HepG2 (cell line): ENCODE measurements around the gene APOA1. TPM values are rescaled to one million over a fixed set of nuclear protein-coding genes. Genes with fewer than 3 reads are reported as not detected.

Source experiments
- ELF1 ChIP-seq: sonication (generic); formaldehyde crosslinking; IDR thresholded peaks from 2 replicates; pipeline ENCODE4 v1.4.0; 2020; ENCODE audit warnings: missing genetic modification reagents
- FIP1L1 ChIP-seq: fragments of 200-400 bp; formaldehyde crosslinking; IDR thresholded peaks from 2 replicates; pipeline ENCODE4 v1.6.1; 2018; ENCODE audit warnings: low read depth, mild to moderate bottlenecking, low read length, moderate library complexity, borderline replicate concordance; ENCODE audit not compliant: insufficient read depth
- FLYWCH1 ChIP-seq: sonication (generic); formaldehyde crosslinking; IDR thresholded peaks from 2 replicates; pipeline ENCODE4 v1.8.1; 2023; ENCODE audit warnings: mild to moderate bottlenecking, missing genetic modification reagents
- GPN1 ChIP-seq: sonication (generic); formaldehyde crosslinking; IDR thresholded peaks from 2 replicates; pipeline ENCODE4 v1.5.1; 2020; ENCODE audit warnings: missing genetic modification reagents, borderline replicate concordance
- HNRNPUL1 ChIP-seq: fragments of 200-400 bp; formaldehyde crosslinking; IDR thresholded peaks from 2 replicates; pipeline ENCODE4 v1.6.1; 2017; ENCODE audit warnings: low read depth, mild to moderate bottlenecking, low read length, moderate library complexity
- IKZF4 ChIP-seq: sonication (generic); formaldehyde crosslinking; IDR thresholded peaks from 2 replicates; pipeline ENCODE4 v1.5.1; 2020; ENCODE audit warnings: borderline replicate concordance, mild to moderate bottlenecking, low read depth, missing genetic modification reagents; ENCODE audit errors: not compliant biosample characterization
- JUND ChIP-seq: sonication (generic); formaldehyde crosslinking; IDR thresholded peaks from 2 replicates; pipeline ENCODE4 v1.8.0; 2022; ENCODE audit warnings: mild to moderate bottlenecking, missing genetic modification reagents
- NONO ChIP-seq, 2 experiments: fragments of 450-650 bp in 1 of 2; sonication (generic) in 1 of 2; formaldehyde crosslinking in 1 of 2; IDR thresholded peaks in 1 of 2; conservative IDR thresholded peaks in 1 of 2; 2 replicates each; pipeline versions ENCODE4 v1.6.1 to v1.8.0; 2017 to 2022; ENCODE audit warnings: mild to moderate bottlenecking in 1 of 2, missing genetic modification reagents in 1 of 2, moderate library complexity in 1 of 2
- NR2F2 ChIP-seq: IDR thresholded peaks from 2 replicates; pipeline ENCODE4 v1.6.1; 2012; ENCODE audit warnings: low read depth, inconsistent platforms, borderline replicate concordance
- PHF8 ChIP-seq: sonication (generic); formaldehyde crosslinking; IDR thresholded peaks from 2 replicates; pipeline ENCODE4 v1.5.0; 2020; ENCODE audit warnings: missing genetic modification reagents
- RARA ChIP-seq: IDR thresholded peaks from 2 replicates; pipeline ENCODE4 v1.6.1; 2016; ENCODE audit warnings: missing genetic modification reagents, missing compliant biosample characterization
- RCOR2 ChIP-seq: IDR thresholded peaks from 2 replicates; pipeline ENCODE4 v1.6.1; 2016; ENCODE audit warnings: missing biosample characterization, missing genetic modification reagents
- RFX3 ChIP-seq: IDR thresholded peaks from 2 replicates; pipeline ENCODE4 v1.6.1; 2016; ENCODE audit warnings: missing biosample characterization, missing genetic modification reagents
- RFXANK ChIP-seq: IDR thresholded peaks from 2 replicates; pipeline ENCODE4 v1.6.1; 2016
- ZBTB3 ChIP-seq: sonication (generic); formaldehyde crosslinking; IDR thresholded peaks from 2 replicates; pipeline ENCODE4 v1.4.0; 2020; ENCODE audit warnings: low read depth, mild to moderate bottlenecking, moderate library complexity, missing genetic modification reagents, borderline replicate concordance
- ZKSCAN1 ChIP-seq: fragments of 150-350 bp; IDR thresholded peaks from 2 replicates; pipeline ENCODE4 v1.6.1; 2014; ENCODE audit warnings: low read length
- ZNF138 ChIP-seq: sonication (generic); formaldehyde crosslinking; IDR thresholded peaks from 2 replicates; pipeline ENCODE4 v1.5.0; 2020; ENCODE audit warnings: mild to moderate bottlenecking, low read depth, missing genetic modification reagents
- ZNF18 ChIP-seq: sonication (generic); formaldehyde crosslinking; IDR thresholded peaks from 2 replicates; pipeline ENCODE4 v1.8.0; 2022; ENCODE audit warnings: mild to moderate bottlenecking, missing genetic modification reagents; ENCODE audit not compliant: insufficient replicate concordance
- ZNF34 ChIP-seq: sonication (generic); formaldehyde crosslinking; IDR thresholded peaks from 2 replicates; pipeline ENCODE4 v1.4.0; 2020; ENCODE audit warnings: mild to moderate bottlenecking, missing genetic modification reagents, borderline replicate concordance
- ZNF646 ChIP-seq: sonication (generic); formaldehyde crosslinking; IDR thresholded peaks from 2 replicates; pipeline ENCODE4 v1.9.0; 2021; ENCODE audit warnings: mild to moderate bottlenecking, missing genetic modification reagents
- ZNF780A ChIP-seq: sonication (generic); formaldehyde crosslinking; IDR thresholded peaks from 2 replicates; pipeline ENCODE4 v1.8.0; 2022; ENCODE audit warnings: mild to moderate bottlenecking, missing genetic modification reagents, moderate library complexity
- ZNF83 ChIP-seq: sonication (generic); formaldehyde crosslinking; IDR thresholded peaks from 2 replicates; pipeline ENCODE4 v1.4.0; 2020; ENCODE audit warnings: missing genetic modification reagents, mild to moderate bottlenecking, borderline replicate concordance
- polyA plus RNA-seq, 8 experiments: library from polyadenylated mRNA; depleted of rRNA in 3 of 8; stranded (reverse) in 7 of 8; unstranded in 1 of 8; fragments of >200 nt; fragmentation: Illumina TruSeq in 4 of 8; extraction: Trizol in 4 of 8; gene quantifications; 2 replicates each; pipeline versions ENCODE4 v1.2.1 to v1.2.3, GENCODE V29; 2011 to 2016; ENCODE audit warnings: low read depth in 4 of 8, missing spikeins in 1 of 8, mixed read lengths in 1 of 8; ENCODE audit not compliant: insufficient read depth in 1 of 8
- total RNA-seq, 5 experiments: library from RNA; depleted of rRNA; stranded (reverse); fragments of >200 nt; fragmentation: Illumina TruSeq; extraction: Trizol; gene quantifications; 2 replicates each; pipeline ENCODE4 v1.2.3, GENCODE V29; 2016; ENCODE audit warnings: low read depth in 1 of 5

The APOA1 gene
- total and polyA plus RNA-seq, 2 of the 13 experiments (the other 11 are each of a cell fraction or from before 2014, with no cell fraction given) = 1,973 to 5,485 TPM

GRCh38 chr11:116832350-116833290 is 4.8 kb downstream of the APOA1 start (continued):
- TF ChIP-seq ZNF18 (CRISPR knock-in tag) (peak; percentile 89), ELF1 (CRISPR knock-in tag) (peak; percentile 69), JUND (CRISPR knock-in tag) (peak; percentile 74; the same call in 1 of the 2 replicates), RCOR2 (CRISPR knock-in tag) (peak; percentile 94), HNRNPUL1 (no peak), GPN1 (CRISPR knock-in tag) (no peak), ZNF780A (CRISPR knock-in tag) (peak; percentile 68; the same call in 1 of the 2 replicates), ZNF646 (CRISPR knock-in tag) (no peak), ZNF138 (CRISPR knock-in tag) (no peak), ZNF83 (no peak), ZNF34 (CRISPR knock-in tag) (peak; percentile 85; the same call in 1 of the 2 replicates), IKZF4 (CRISPR knock-in tag) (peak; percentile 61), NR2F2 (no peak), ZKSCAN1 (no peak), PHF8 (CRISPR knock-in tag) (peak; percentile 73), RFX3 (CRISPR knock-in tag) (peak; percentile 54; the same call in 1 of the 2 replicates), FIP1L1 (no peak), RFXANK (CRISPR knock-in tag) (peak; percentile 77; the same call in 1 of the 2 replicates), NONO (IDR thresholded peaks at IDR 0.05) (no peak), NONO (CRISPR knock-in tag; conservative IDR thresholded peaks at IDR 0.05) (peak; percentile 99), RARA (CRISPR knock-in tag) (peak; percentile 99), ZBTB3 (CRISPR knock-in tag) (no peak), FLYWCH1 (CRISPR knock-in tag) (no peak)
